Measurements from ENCODE around the gene RPS18.
A peak's percentile ranks its signal among the peaks of the same experiment; 100 is the strongest.
"Not testable (repeated sequence)": the region's sequence is repeated elsewhere in the genome, so short reads cannot be mapped to it uniquely, and the experiment has no call there.

Gene RPS18

GRCh38 chr6:33251395-33252012, 20.4 kb upstream of the RPS18 start:
- in situ Hi-C loops (cut with MboI; ENCODE audit: low pct_unique_long_range_greater_than_20kb, low sequenced_read_pairs, unreplicated experiment), result no loop called here
- TF ChIP-seq CTCF (IDR thresholded peaks at IDR 0.05; ENCODE audit: extremely low read depth, insufficient read depth, missing control alignments), result peak; percentile 5
- DNase-seq (ENCODE audit: low spot score), result no peak

- in situ Hi-C loops (cut with MboI; ENCODE audit: low pct_unique_long_range_greater_than_20kb, low sequenced_read_pairs, unreplicated experiment), result no loop called here
- DNase-seq (ENCODE audit: low spot score), result no peak
- no peak for TF ChIP-seq CTCF (IDR thresholded peaks at IDR 0.05; ENCODE audit: extremely low read depth, insufficient read depth, missing control alignments)
These were observed 19.1 kb upstream of the RPS18 start for GRCh38 chr6:33252759-33253158.

- in situ Hi-C loops (cut with MboI; ENCODE audit: low pct_unique_long_range_greater_than_20kb, low sequenced_read_pairs, unreplicated experiment), result no loop called here
- no peak for TF ChIP-seq CTCF (IDR thresholded peaks at IDR 0.05; ENCODE audit: extremely low read depth, insufficient read depth, missing control alignments)
- no peak for DNase-seq (ENCODE audit: low spot score)
These were observed 17.3 kb upstream of the RPS18 start for GRCh38 chr6:33254591-33254990.

- in situ Hi-C loops (cut with MboI; ENCODE audit: low pct_unique_long_range_greater_than_20kb, low sequenced_read_pairs, unreplicated experiment), result no loop called here
- DNase-seq (ENCODE audit: low spot score), result no peak
- no peak for TF ChIP-seq CTCF (IDR thresholded peaks at IDR 0.05; ENCODE audit: extremely low read depth, insufficient read depth, missing control alignments)
These were observed 12.8 kb upstream of the RPS18 start for GRCh38 chr6:33259032-33259431.

DNA sequence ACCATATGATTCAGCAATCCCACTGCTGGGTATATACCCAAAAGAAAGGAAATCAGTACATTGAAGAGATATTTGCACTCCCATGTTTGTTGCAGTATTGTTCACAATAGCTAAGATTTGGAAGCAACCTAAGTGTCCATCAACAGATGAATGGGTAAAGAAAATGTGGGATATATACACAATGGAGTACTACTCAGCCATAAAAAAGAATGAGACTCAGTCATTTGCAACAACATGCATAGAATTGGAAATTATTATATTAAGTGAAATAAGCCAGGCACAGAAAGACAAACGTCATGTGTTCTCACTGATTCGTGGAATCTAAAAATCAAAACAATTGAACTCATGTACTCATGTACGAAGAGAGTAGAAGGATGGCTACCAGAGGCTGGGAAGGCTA, 9.4 kb upstream of the RPS18 start:
- DNase-seq (ENCODE audit: low spot score); in situ Hi-C loops (cut with MboI; ENCODE audit: low pct_unique_long_range_greater_than_20kb, low sequenced_read_pairs, unreplicated experiment): not testable (repeated sequence)

DNA sequence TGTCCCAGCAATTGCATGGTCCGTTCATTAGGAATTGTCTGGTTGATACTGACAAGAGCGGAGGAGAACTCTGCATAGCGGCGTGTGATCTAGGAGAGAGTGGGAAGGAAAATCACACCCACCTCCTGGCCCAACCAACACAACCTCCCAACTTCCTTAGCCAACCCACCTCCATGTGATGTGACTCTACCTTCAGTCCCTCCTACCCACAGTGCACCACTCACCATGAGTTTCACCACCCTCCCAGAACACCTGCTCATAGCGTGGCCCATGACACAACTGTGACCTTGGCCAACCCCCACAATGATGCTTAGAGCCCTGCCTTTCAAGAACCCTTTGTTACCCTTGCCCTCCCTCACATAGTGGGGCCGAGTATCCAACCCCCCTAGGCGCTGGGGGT, 7.9 kb upstream of the RPS18 start:
- in situ Hi-C loops (cut with MboI; ENCODE audit: low pct_unique_long_range_greater_than_20kb, low sequenced_read_pairs, unreplicated experiment), result no loop called here

GRCh38 chr6:33271117-33271467, 783 bp upstream of the RPS18 start:
- TF ChIP-seq CTCF (IDR thresholded peaks at IDR 0.05; ENCODE audit: extremely low read depth, insufficient read depth, missing control alignments), result no peak
- in situ Hi-C loops (cut with MboI; ENCODE audit: low pct_unique_long_range_greater_than_20kb, low sequenced_read_pairs, unreplicated experiment), result no loop called here
- no peak for DNase-seq (ENCODE audit: low spot score)

More for the DNA sequence above, 7.9 kb upstream of the RPS18 start:
- no peak for TF ChIP-seq CTCF (IDR thresholded peaks at IDR 0.05; ENCODE audit: extremely low read depth, insufficient read depth, missing control alignments)
- no peak for DNase-seq (ENCODE audit: low spot score)
